ENCODE data around the gene GOSR2. TPM values are rescaled to one million over a fixed set of nuclear protein-coding genes. Genes with fewer than 3 reads are reported as not detected.

GOSR2 gene
- total and polyA plus RNA-seq, 8 donors: 14.3 to 33.2 (median 27.5) TPM

GRCh38 chr17:46881015-46881414, 41.9 kb upstream of the GOSR2 start:
- FAIRE-seq: no peak
- 72 to 76% methylated on average over 5 of the region's 5 CpGs for WGBS, 2 donors
- Histone ChIP-seq H3K36me3 (no peaks in the 10 kb centered on the region), H3K4me1 (peaks cover 8 to 11% (median 10%) of the 10 kb centered on the region in 3 donors), H3K9me3 (no peaks in the 10 kb centered on the region), H3K27me3 (no peaks in the 10 kb centered on the region), H3K27ac (no peak overlapping the region), H3K4me3 (no peak overlapping the region)
- TF ChIP-seq CTCF (IDR thresholded peaks at IDR 0.05): no peak
- ATAC-seq: no peak
- no peak for DNase-seq
- intact Hi-C loops (cut with DNase I): no loop called here

GRCh38 chr17:46882666-46883065, 40.3 kb upstream of the GOSR2 start:
- no peaks in the 10 kb centered on the region for H3K27me3 ChIP-seq
- no peaks in the 10 kb centered on the region for H3K9me3 ChIP-seq
- WGBS, 2 donors: 78 to 85% methylated on average over 8 of the region's 8 CpGs
- DNase-seq: no peak
- H3K36me3 ChIP-seq: no peaks in the 10 kb centered on the region
- H3K4me1 ChIP-seq: no peaks in the 10 kb centered on the region
- H3K27ac ChIP-seq: no peak overlapping the region
- H3K4me3 ChIP-seq: no peak overlapping the region
- no peak for TF ChIP-seq CTCF (IDR thresholded peaks at IDR 0.05)
- intact Hi-C loops (cut with DNase I): no loop called here
- no peak for FAIRE-seq
- no peak for ATAC-seq

GRCh38 chr17:46883871-46884520, 39.0 kb upstream of the GOSR2 start:
- no peaks in the 10 kb centered on the region for H3K27me3 ChIP-seq
- DNase-seq (no peak), FAIRE-seq (no peak), ATAC-seq (no peak)
- H3K4me1 ChIP-seq: no peaks in the 10 kb centered on the region
- TF ChIP-seq CTCF (IDR thresholded peaks at IDR 0.05): no peak
- no peaks in the 10 kb centered on the region for H3K36me3 ChIP-seq
- 53 to 57% methylated on average over 18 to 19 of the region's 19 CpGs for WGBS, 2 donors
- no peak overlapping the region for H3K4me3 ChIP-seq
- H3K9me3 ChIP-seq: no peaks in the 10 kb centered on the region
- intact Hi-C loops (cut with DNase I): no loop called here
- H3K27ac ChIP-seq: no peak overlapping the region

GRCh38 chr17:46884552-46884951, 38.4 kb upstream of the GOSR2 start:
- 80 to 85% methylated on average over 7 of the region's 7 CpGs for WGBS, 2 donors
- DNase-seq (no peak), ATAC-seq (no peak)

More at GRCh38 chr17:46884552-46884951, 38.4 kb upstream of the GOSR2 start:
- Histone ChIP-seq H3K9me3 (no peaks in the 10 kb centered on the region), H3K4me1 (no peaks in the 10 kb centered on the region), H3K27me3 (no peaks in the 10 kb centered on the region), H3K27ac (no peak overlapping the region), H3K36me3 (no peaks in the 10 kb centered on the region), H3K4me3 (no peak overlapping the region)
- intact Hi-C loops (cut with DNase I): no loop called here
- no peak for FAIRE-seq
- no peak for TF ChIP-seq CTCF (IDR thresholded peaks at IDR 0.05)
